K562 (cell line): ENCODE data around the gene IFT25. TPM values are rescaled to one million over a fixed set of nuclear protein-coding genes. Genes with fewer than 3 reads are reported as not detected.
A peak's percentile ranks its signal among the peaks of the same experiment; 100 is the strongest.

ENCODE experiments used
- CEBPB ChIP-seq: fragments of 450-650 bp; IDR thresholded peaks from 2 replicates; pipeline ENCODE4 v1.6.1; 2016; ENCODE audit warnings: missing genetic modification characterization, missing compliant biosample characterization
- CREB3 ChIP-seq: fragments of 450-650 bp; conservative IDR thresholded peaks from 2 replicates; pipeline ENCODE4 v1.6.1; 2016; ENCODE audit warnings: missing genetic modification characterization, low read depth, mild to moderate bottlenecking, missing compliant biosample characterization, moderate library complexity
- DIDO1 ChIP-seq: fragments of 450-650 bp; IDR thresholded peaks from 2 replicates; pipeline ENCODE4 v1.6.1; 2016; ENCODE audit warnings: low read depth, missing biosample characterization, missing genetic modification characterization
- FIP1L1 ChIP-seq: fragments of 200-400 bp; formaldehyde crosslinking; IDR thresholded peaks from 2 replicates; pipeline ENCODE4 v1.6.1; 2018; ENCODE audit warnings: mild to moderate bottlenecking, low read depth, low read length; ENCODE audit not compliant: poor library complexity, severe bottlenecking
- GABPB1 ChIP-seq: sonication (generic); formaldehyde crosslinking; IDR thresholded peaks from 2 replicates; pipeline ENCODE4 v1.8.0; 2022; ENCODE audit warnings: mild to moderate bottlenecking, missing genetic modification reagents
- MCM5 ChIP-seq: fragments of 450-650 bp; IDR thresholded peaks from 2 replicates; pipeline ENCODE4 v1.6.1; 2016; ENCODE audit warnings: low read depth
- MEF2A ChIP-seq: IDR thresholded peaks from 2 replicates; pipeline ENCODE4 v1.6.1; 2011; ENCODE audit warnings: low read depth, mild to moderate bottlenecking, low read length, moderate library complexity; ENCODE audit not compliant: control insufficient read depth
- MLLT1 ChIP-seq, 2 experiments: fragments of 450-650 bp; IDR thresholded peaks; 2 replicates each; pipeline ENCODE4 v1.6.1; 2016
- NCOA4 ChIP-seq: fragments of 450-650 bp; IDR thresholded peaks from 2 replicates; pipeline ENCODE4 v1.6.1; 2018; ENCODE audit warnings: mild to moderate bottlenecking; ENCODE audit not compliant: partially characterized antibody
- NCOA6 ChIP-seq: fragments of 450-650 bp; IDR thresholded peaks from 2 replicates; pipeline ENCODE4 v1.6.1; 2017; ENCODE audit warnings: mild to moderate bottlenecking
- NFIX ChIP-seq: fragments of 250-450 bp; sonication (Bioruptor Pico); IDR thresholded peaks from 2 replicates; pipeline ENCODE4 v1.4.0; 2020; ENCODE audit warnings: low read depth, mild to moderate bottlenecking, moderate library complexity
- NR2C1 ChIP-seq, 2 experiments: fragments of 450-650 bp; IDR thresholded peaks; 2 replicates each; pipeline ENCODE4 v1.6.1; 2017; ENCODE audit warnings: mild to moderate bottlenecking in 2 of 2, antibody characterized with exemption in 1 of 2, inconsistent platforms in 1 of 2, missing compliant biosample characterization in 1 of 2, missing genetic modification characterization in 1 of 2
- NR4A1 ChIP-seq, 2 experiments: fragments of 250-450 bp in 1 of 2; fragments of 450-650 bp in 1 of 2; sonication (Bioruptor Pico) in 1 of 2; IDR thresholded peaks; 2 replicates each; pipeline versions ENCODE4 v1.4.0 to v1.6.1; 2016 to 2020; ENCODE audit warnings: mild to moderate bottlenecking in 2 of 2, missing compliant biosample characterization in 1 of 2, missing genetic modification characterization in 1 of 2, moderate library complexity in 1 of 2
- PKNOX1 ChIP-seq: fragments of 450-650 bp; IDR thresholded peaks from 2 replicates; pipeline ENCODE4 v1.6.1; 2016
- POLR2A ChIP-seq: fragments of 450-650 bp; conservative IDR thresholded peaks from 2 replicates; pipeline ENCODE4 v1.6.1; 2016
- POLR2AphosphoS2 ChIP-seq: IDR thresholded peaks from 2 replicates; pipeline ENCODE4 v1.6.1; 2012; ENCODE audit warnings: low read length, improper control_type of control experiment
- RAD21 ChIP-seq, 2 experiments: fragments of 250-450 bp in 1 of 2; fragments of 450-650 bp in 1 of 2; sonication (Bioruptor Pico) in 1 of 2; formaldehyde crosslinking in 1 of 2; IDR thresholded peaks in 1 of 2; conservative IDR thresholded peaks in 1 of 2; 2 replicates each; pipeline versions ENCODE4 v1.4.0 to v1.8.0; 2020 to 2022; ENCODE audit warnings: mild to moderate bottlenecking in 2 of 2, moderate library complexity in 1 of 2
- TFAP4 ChIP-seq: sonication (generic); formaldehyde crosslinking; IDR thresholded peaks from 2 replicates; pipeline ENCODE4 v1.8.0; 2022; ENCODE audit warnings: missing genetic modification reagents, mild to moderate bottlenecking, moderate library complexity, borderline replicate concordance
- ZBTB7A ChIP-seq: IDR thresholded peaks from 2 replicates; pipeline ENCODE4 v1.6.1; 2011; ENCODE audit warnings: low read depth, mild to moderate bottlenecking, low read length, moderate library complexity, borderline replicate concordance; ENCODE audit not compliant: control insufficient read depth
- ZKSCAN3 ChIP-seq: fragments of 250-450 bp; sonication (Bioruptor Pico); IDR thresholded peaks from 2 replicates; pipeline ENCODE4 v1.4.0; 2020
- ZNF23 ChIP-seq: fragments of 250-450 bp; sonication (Bioruptor Pico); IDR thresholded peaks from 2 replicates; pipeline ENCODE4 v1.4.0; 2020; ENCODE audit warnings: mild to moderate bottlenecking
- ZNF311 ChIP-seq: fragments of 250-450 bp; sonication (Bioruptor Pico); IDR thresholded peaks from 2 replicates; pipeline ENCODE4 v1.4.0; 2020; ENCODE audit warnings: mild to moderate bottlenecking, moderate library complexity
- ZNF347 ChIP-seq: fragments of 450-650 bp; formaldehyde crosslinking; IDR thresholded peaks from 2 replicates; pipeline ENCODE4 v1.4.0; 2020; ENCODE audit warnings: low read depth, mild to moderate bottlenecking, moderate library complexity
- ZSCAN29 ChIP-seq: fragments of 450-650 bp; IDR thresholded peaks from 2 replicates; pipeline ENCODE4 v1.6.1; 2017
- ZSCAN32 ChIP-seq: fragments of 450-650 bp; formaldehyde crosslinking; IDR thresholded peaks from 2 replicates; pipeline ENCODE4 v1.4.0; 2020; ENCODE audit warnings: mild to moderate bottlenecking, moderate library complexity
- polyA plus RNA-seq, 8 experiments: library from polyadenylated mRNA; depleted of rRNA in 4 of 8; stranded (reverse) in 5 of 8; unstranded in 3 of 8; fragments of >200 nt; fragmentation: Nextera tagmentation in 2 of 8; fragmentation: Illumina TruSeq in 1 of 8; extraction: Ambion mirVana in 2 of 8; extraction: Trizol in 1 of 8; gene quantifications; 2 replicates each; pipeline versions ENCODE4 v1.2.1 to v1.2.3, GENCODE V29; 2011 to 2014; ENCODE audit warnings: inconsistent platforms in 1 of 8, missing spikeins in 1 of 8
- total RNA-seq, 7 experiments: library from RNA; depleted of rRNA in 6 of 7; stranded (reverse); fragments of >200 nt in 6 of 7; fragmentation: Illumina TruSeq in 2 of 7; extraction: Trizol in 2 of 7; gene quantifications; 2 replicates each; pipeline versions ENCODE4 v1.2.1 to v1.2.3, GENCODE V29; 2011 to 2021; ENCODE audit warnings: low replicate concordance in 1 of 7

IFT25 gene
- total and polyA plus RNA-seq, 9 of the 15 experiments (the other 6 are each of a cell fraction or from before 2014, with no cell fraction given) = 93.6 to 209 (median 167) TPM

- peak; percentile 55 for TF ChIP-seq FIP1L1
- TF ChIP-seq CEBPB (tag) = no peak
- no peak for TF ChIP-seq PKNOX1
- peak; percentile 43; the same call in 1 of the 2 replicates for TF ChIP-seq TFAP4 (CRISPR knock-in tag)
- no peak for TF ChIP-seq NCOA6
- no peak for TF ChIP-seq MEF2A
- no peak for TF ChIP-seq NCOA4
- no peak for TF ChIP-seq ZNF311
- TF ChIP-seq NR4A1 (CRISPR knock-in tag; IDR thresholded peaks at IDR 0.05) = 0 out of 2 replicates have a peak, but pooled peaks have one; percentile 78
- no peak for TF ChIP-seq NR4A1 (tag; IDR thresholded peaks at IDR 0.05)
- no peak for TF ChIP-seq POLR2AphosphoS2
- no peak for TF ChIP-seq NFIX (CRISPR knock-in tag)
- TF ChIP-seq POLR2A = peak; percentile 83
- 0 out of 2 replicates have a peak, but pooled peaks have one; percentile 32 for TF ChIP-seq ZNF347 (CRISPR knock-in tag)
- no peak for TF ChIP-seq ZKSCAN3 (CRISPR knock-in tag)
- TF ChIP-seq MCM5 = no peak
- no peak for TF ChIP-seq CREB3 (tag)
- peak; percentile 54 to 76; a peak in 2 of 4 replicates for TF ChIP-seq MLLT1 (IDR thresholded peaks at IDR 0.05)
- 0 out of 2 replicates have a peak, but pooled peaks have one; percentile 49 for TF ChIP-seq ZSCAN29
- peak; percentile 84; the same call in 1 of the 2 replicates for TF ChIP-seq ZBTB7A
- TF ChIP-seq GABPB1 (CRISPR knock-in tag) = peak; percentile 57
- no peak for TF ChIP-seq ZSCAN32
- no peak for TF ChIP-seq ZNF23 (CRISPR knock-in tag)
- no peak for TF ChIP-seq RAD21 (CRISPR knock-in tag; conservative IDR thresholded peaks at IDR 0.05 in 1 of 2, IDR thresholded peaks at IDR 0.05 in 1 of 2)
- no peak for TF ChIP-seq DIDO1 (tag)
- no peak for TF ChIP-seq NR2C1 (IDR thresholded peaks at IDR 0.05)
- no peak for TF ChIP-seq NR2C1 (tag; IDR thresholded peaks at IDR 0.05)
Measured at GRCh38 chr1:53945433-53946251, at the start of gene IFT25 (continued).
